ENCODE measurements around the gene ATP2C2.

Gene ATP2C2

DNA sequence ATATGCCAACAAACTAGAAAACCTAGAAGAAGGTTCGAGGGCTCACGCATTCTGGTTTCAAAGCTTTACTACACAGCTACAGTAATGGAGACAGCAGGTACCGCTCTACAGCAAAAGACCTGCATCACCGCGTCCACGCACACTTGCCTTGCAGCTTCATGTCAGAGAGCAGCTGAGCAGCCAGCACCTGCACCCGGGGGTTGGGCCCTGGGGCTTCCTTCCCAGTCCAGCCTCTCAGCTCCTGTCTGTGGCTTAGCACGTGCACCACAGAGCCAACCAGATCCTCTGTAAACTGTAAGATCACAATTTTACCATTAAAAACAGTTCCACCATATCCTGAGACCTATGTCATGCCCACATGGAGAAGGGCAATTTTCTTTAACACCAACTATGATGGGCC, 120.8 kb downstream of the ATP2C2 start:
- Mint-ChIP-seq H3K4me1 (peaks cover 5% of the 10 kb centered on the region), H3K9me3 (peaks cover 5% of the 10 kb centered on the region), H3K4me3 (no peak overlapping the region), H3K36me3 (ENCODE audit: low read depth) (peaks cover 70% of the 10 kb centered on the region), H3K27ac (no peak overlapping the region), H3K27me3 (ENCODE audit: low read depth) (no peaks in the 10 kb centered on the region)
- TF ChIP-seq, protein P1, sequence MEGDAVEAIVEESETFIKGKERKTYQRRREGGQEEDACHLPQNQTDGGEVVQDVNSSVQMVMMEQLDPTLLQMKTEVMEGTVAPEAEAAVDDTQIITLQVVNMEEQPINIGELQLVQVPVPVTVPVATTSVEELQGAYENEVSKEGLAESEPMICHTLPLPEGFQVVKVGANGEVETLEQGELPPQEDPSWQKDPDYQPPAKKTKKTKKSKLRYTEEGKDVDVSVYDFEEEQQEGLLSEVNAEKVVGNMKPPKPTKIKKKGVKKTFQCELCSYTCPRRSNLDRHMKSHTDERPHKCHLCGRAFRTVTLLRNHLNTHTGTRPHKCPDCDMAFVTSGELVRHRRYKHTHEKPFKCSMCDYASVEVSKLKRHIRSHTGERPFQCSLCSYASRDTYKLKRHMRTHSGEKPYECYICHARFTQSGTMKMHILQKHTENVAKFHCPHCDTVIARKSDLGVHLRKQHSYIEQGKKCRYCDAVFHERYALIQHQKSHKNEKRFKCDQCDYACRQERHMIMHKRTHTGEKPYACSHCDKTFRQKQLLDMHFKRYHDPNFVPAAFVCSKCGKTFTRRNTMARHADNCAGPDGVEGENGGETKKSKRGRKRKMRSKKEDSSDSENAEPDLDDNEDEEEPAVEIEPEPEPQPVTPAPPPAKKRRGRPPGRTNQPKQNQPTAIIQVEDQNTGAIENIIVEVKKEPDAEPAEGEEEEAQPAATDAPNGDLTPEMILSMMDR (IDR thresholded peaks at IDR 0.05; ENCODE audit: unreplicated experiment in 3 of 3) = no peak

DNA sequence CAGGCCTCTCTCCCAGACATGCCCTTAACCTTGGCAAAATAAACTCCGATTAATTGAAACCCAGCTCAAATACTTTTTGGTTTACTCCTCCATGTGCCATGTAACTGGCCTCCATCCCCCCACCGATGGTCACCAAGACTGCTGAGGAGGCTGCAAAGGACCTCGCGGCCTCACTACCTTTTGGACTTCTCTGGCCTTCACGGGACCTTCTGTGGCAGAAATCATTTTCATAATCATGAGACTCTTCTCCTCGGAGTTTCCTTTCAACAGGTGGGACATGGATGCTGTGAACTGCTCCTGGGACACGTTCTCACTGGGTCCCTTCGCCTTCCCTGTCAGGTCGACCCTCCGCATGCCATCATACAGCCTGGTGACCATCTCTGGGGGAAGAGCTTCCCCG, 127.2 kb downstream of the ATP2C2 start:
- Mint-ChIP-seq H3K27me3 (ENCODE audit: low read depth) (no peaks in the 10 kb centered on the region), H3K4me1 (no peaks in the 10 kb centered on the region), H3K9me3 (peaks cover 15% of the 10 kb centered on the region), H3K4me3 (no peak overlapping the region), H3K27ac (no peak overlapping the region), H3K36me3 (ENCODE audit: low read depth) (peaks cover 77% of the 10 kb centered on the region)
- TF ChIP-seq, protein P1 (IDR thresholded peaks at IDR 0.05; ENCODE audit: unreplicated experiment in 3 of 3) = no peak

DNA sequence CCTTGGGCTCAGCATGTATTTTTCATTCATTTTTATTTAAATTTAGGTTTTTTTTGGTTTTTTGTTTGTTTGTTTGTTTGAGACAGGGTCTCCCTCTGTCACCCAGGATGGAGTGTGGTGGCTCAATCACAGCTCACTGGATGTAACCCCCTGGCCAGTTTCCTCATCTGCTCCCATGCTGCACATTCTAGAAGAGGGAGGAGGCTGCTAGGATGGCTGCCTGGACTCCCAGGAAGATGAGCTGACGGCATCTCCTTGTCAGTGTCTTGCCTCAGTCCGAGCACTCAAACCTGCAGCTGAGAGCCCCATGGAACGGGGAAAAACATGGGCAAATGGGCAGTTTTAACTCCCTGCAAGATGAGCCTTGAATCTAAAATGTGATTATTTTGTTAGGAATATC, 128.7 kb downstream of the ATP2C2 start:
- Mint-ChIP-seq H3K4me3 (no peak overlapping the region), H3K36me3 (ENCODE audit: low read depth) (peaks cover 66% of the 10 kb centered on the region), H3K27me3 (ENCODE audit: low read depth) (no peaks in the 10 kb centered on the region), H3K9me3 (peaks cover 15% of the 10 kb centered on the region), H3K27ac (no peak overlapping the region), H3K4me1 (no peaks in the 10 kb centered on the region)
- TF ChIP-seq, protein P1 (IDR thresholded peaks at IDR 0.05; ENCODE audit: unreplicated experiment in 3 of 3) = no peak

DNA sequence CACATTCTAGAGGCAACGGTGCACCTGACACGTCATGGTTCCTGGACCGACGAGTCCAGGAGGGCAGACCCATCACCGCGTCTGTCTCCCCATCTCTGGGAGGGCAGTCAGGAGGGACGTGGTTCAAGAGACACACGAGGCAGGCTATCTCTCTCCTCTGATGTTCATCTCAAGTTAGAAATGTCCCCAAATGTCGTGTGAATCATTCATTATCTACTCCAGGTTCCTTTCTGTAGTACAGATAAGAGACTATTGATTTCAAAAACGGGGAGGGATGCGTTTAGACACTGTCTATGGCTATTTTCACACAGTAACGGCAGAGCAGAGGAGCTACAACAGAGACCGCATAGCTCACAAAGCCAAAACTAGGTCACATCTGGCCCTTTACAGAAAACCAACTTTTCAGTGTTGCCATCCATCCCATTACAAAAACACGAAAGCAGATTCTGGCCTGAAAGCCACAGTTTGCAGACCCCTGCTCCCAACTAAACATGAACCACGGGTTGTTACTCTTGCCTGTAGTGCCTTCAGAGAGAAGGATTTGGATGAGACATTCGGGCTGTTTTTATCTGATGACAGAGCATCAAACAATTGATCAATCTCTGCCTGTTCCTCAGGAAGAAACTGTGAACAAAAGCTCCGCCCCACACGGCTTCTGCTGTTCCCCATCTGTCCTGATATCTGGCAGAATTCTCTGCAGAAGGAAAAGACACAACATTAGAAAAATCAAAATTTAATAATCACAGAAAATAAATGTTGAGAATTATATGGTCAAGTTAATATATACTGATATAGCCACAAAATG, 129.3 kb downstream of the ATP2C2 start:
- peaks cover 15% of the 10 kb centered on the region for H3K9me3 Mint-ChIP-seq
- TF ChIP-seq, protein P1 (IDR thresholded peaks at IDR 0.05; ENCODE audit: unreplicated experiment in 3 of 3) = no peak
- H3K27me3 Mint-ChIP-seq (ENCODE audit: low read depth) = no peaks in the 10 kb centered on the region
- no peak overlapping the region for H3K27ac Mint-ChIP-seq
- peaks cover 65% of the 10 kb centered on the region for H3K36me3 Mint-ChIP-seq (ENCODE audit: low read depth)
- H3K4me1 Mint-ChIP-seq = no peaks in the 10 kb centered on the region
- H3K4me3 Mint-ChIP-seq = no peak overlapping the region

DNA sequence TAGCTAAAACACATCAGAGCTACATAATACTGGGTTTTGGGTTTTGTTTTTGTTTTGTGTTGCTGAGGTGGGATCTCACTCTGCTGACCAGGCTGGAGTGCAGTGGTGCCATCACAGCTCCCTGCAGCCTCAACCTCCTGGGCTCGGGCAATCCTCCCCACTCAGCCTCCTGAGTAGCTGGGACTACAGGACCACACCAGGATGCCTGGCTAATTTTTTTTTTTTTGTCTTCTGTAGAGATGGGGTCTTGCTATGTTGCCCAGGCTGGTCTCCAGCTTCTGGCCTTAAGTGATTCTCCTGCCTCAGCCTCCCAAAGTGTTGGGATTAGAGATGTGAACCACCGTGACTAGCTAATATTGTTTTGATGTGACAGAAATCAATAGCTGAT, 129.9 kb downstream of the ATP2C2 start:
- Mint-ChIP-seq H3K4me1 (no peaks in the 10 kb centered on the region), H3K27me3 (ENCODE audit: low read depth) (no peaks in the 10 kb centered on the region), H3K9me3 (peaks cover 11% of the 10 kb centered on the region), H3K27ac (no peak overlapping the region), H3K36me3 (ENCODE audit: low read depth) (peaks cover 62% of the 10 kb centered on the region), H3K4me3 (no peak overlapping the region)
- TF ChIP-seq, protein P1 (IDR thresholded peaks at IDR 0.05; ENCODE audit: unreplicated experiment in 3 of 3) = no peak
